Measurements from ENCODE around the gene NOS1AP.

DNA sequence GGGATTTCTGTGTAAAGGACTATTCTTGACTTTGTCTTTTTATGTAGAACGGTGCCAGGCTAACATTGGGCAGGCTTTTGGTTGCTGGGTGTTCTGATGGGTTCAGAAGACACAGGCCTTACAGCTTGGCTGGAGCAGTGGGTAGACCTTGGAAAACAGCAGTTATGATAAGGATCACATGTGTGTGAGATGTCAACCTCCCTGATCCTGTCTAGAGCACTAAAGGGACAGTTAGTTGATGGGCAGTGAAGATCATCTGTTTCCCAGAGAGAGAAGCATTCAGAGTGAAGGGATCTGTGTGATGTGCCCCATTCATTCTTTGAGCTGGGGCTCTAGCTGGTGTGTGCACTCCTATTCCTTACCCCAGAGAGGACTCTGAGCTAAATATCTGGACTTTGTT, 88.0 kb downstream of the NOS1AP start:
- TF ChIP-seq, protein P1, sequence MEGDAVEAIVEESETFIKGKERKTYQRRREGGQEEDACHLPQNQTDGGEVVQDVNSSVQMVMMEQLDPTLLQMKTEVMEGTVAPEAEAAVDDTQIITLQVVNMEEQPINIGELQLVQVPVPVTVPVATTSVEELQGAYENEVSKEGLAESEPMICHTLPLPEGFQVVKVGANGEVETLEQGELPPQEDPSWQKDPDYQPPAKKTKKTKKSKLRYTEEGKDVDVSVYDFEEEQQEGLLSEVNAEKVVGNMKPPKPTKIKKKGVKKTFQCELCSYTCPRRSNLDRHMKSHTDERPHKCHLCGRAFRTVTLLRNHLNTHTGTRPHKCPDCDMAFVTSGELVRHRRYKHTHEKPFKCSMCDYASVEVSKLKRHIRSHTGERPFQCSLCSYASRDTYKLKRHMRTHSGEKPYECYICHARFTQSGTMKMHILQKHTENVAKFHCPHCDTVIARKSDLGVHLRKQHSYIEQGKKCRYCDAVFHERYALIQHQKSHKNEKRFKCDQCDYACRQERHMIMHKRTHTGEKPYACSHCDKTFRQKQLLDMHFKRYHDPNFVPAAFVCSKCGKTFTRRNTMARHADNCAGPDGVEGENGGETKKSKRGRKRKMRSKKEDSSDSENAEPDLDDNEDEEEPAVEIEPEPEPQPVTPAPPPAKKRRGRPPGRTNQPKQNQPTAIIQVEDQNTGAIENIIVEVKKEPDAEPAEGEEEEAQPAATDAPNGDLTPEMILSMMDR (IDR thresholded peaks at IDR 0.05): no peak
- TF ChIP-seq POLR2A (IDR thresholded peaks at IDR 0.05): no peak
